Subcutaneous adipose tissue (tissue), 4 donors: ENCODE results near the gene CALR3. TPM values are rescaled to one million over a fixed set of nuclear protein-coding genes. Genes with fewer than 3 reads are reported as not detected.

Source experiments
- total RNA-seq, 4 donors: library from RNA; depleted of rRNA; stranded (reverse); fragments of >200 nt; gene quantifications; one replicate each; pipeline ENCODE4 v1.1.0, GENCODE V29; 2016
- TF ChIP-seq, protein P1 (sequence below): fragments of 450-650 bp; IDR thresholded peaks from one replicate; pipeline ENCODE4 v1.5.1; 2016; ENCODE audit warnings: low read depth, mild to moderate bottlenecking, control low read depth, antibody characterized with exemption, moderate library complexity

Gene CALR3
- total RNA-seq, 4 donors from 2014 or later: not detected

GRCh38 chr19:16470911-16471811, 24.8 kb downstream of the CALR3 start:
- TF ChIP-seq, protein P1, sequence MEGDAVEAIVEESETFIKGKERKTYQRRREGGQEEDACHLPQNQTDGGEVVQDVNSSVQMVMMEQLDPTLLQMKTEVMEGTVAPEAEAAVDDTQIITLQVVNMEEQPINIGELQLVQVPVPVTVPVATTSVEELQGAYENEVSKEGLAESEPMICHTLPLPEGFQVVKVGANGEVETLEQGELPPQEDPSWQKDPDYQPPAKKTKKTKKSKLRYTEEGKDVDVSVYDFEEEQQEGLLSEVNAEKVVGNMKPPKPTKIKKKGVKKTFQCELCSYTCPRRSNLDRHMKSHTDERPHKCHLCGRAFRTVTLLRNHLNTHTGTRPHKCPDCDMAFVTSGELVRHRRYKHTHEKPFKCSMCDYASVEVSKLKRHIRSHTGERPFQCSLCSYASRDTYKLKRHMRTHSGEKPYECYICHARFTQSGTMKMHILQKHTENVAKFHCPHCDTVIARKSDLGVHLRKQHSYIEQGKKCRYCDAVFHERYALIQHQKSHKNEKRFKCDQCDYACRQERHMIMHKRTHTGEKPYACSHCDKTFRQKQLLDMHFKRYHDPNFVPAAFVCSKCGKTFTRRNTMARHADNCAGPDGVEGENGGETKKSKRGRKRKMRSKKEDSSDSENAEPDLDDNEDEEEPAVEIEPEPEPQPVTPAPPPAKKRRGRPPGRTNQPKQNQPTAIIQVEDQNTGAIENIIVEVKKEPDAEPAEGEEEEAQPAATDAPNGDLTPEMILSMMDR: no peak

GRCh38 chr19:16470541-16470910, 25.4 kb downstream of the CALR3 start:
- TF ChIP-seq, protein P1: no peak

DNA sequence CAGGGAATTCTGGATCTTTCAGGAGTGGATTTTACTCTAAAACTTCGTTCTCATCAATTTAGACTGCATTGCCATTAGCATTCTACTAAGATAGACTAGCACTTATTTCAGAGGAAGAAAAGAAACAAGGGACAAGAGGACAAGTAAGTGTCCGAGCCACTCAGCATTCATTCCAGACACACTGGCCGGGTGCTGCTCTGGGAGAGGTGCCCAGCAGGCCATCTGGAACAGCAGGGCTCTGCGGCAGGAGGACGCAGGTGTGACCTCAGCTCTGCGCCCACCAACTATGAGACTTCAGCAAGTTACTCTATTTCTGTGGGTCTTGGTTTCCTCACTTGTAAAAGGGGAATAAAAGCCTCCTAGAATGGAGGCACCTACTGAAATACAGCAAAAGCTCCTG, 28.4 kb downstream of the CALR3 start:
- TF ChIP-seq, protein P1: no peak

GRCh38 chr19:16465239-16465638, 30.7 kb downstream of the CALR3 start:
- TF ChIP-seq, protein P1: no peak

- TF ChIP-seq, protein P1: no peak
These were observed 31.9 kb downstream of the CALR3 start for GRCh38 chr19:16463991-16464575.

- TF ChIP-seq, protein P1: no peak
These were observed 32.5 kb downstream of the CALR3 start for GRCh38 chr19:16463341-16463990.

DNA sequence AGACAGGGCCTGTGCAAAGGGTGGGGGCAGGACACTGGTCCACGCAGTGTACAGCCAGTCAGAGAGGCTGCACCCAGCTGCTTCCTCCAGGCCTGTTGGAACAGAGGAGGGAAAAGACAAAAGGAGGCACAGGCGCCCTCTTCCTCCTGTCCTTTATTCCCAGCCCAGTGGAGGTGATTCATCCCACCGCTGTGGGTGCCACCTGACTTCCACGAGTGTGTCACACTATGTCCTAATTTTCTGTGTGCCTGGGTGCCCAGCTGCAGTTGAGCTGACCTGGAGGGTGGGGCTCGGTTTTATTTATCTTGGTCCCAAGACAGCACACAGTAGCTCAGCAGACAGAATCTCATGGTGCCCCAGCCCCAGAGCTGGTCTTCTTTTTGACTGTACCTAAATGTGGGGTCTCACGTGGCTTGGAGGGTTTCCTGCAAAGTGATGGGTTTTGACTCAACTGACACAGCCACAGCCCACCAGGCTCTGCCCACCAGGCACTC, 33.2 kb downstream of the CALR3 start:
- TF ChIP-seq, protein P1: no peak
